Inflammatory macrophage treated with lipopolysaccharide for 1 hour (primary cell): ENCODE measurements around the gene GABRG2.
"Not testable (repeated sequence)": the region's sequence is repeated elsewhere in the genome, so short reads cannot be mapped to it uniquely, and the experiment has no call there.

ENCODE experiments used
- DNase-seq, 2 donors: peaks; one replicate each; pipeline ENCODE4 v3.0.0-alpha.2; 2020 to 2022

Gene GABRG2

GRCh38 chr5:162067655-162068411 lies at the start of gene GABRG2:
Gene GABRG2, plus strand, starts transcription at chr5:162067773. Its CDS starts 227 bp downstream, at chr5:162068000.
- no peak for DNase-seq

GRCh38 chr5:162025312-162025711 lies 42.3 kb upstream of the GABRG2 start:
- no peak for DNase-seq

- DNase-seq = no peak
Observed at GRCh38 chr5:162026803-162027202, 40.8 kb upstream of the GABRG2 start.

DNA sequence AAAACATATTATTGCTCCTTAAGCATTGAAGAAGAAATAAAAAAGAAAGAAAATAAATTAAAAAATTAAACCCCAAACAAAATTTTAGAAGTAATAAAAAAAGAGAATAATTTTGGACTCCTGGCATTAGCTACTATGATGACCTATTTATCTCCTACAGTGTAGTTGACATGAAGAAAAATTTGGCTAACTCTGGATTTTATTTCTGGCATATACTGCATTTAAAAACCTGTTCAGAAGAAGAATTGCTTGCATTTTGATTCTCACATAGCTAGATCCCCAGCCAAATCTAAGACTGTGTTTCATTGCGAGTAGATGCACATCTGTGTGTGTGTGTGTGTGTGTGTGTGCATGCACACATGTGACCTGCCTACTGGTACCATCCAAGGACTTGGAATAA lies 30.1 kb upstream of the GABRG2 start:
- no peak for DNase-seq

GRCh38 chr5:162047279-162047678 lies 20.3 kb upstream of the GABRG2 start:
- DNase-seq = no peak

GRCh38 chr5:162052676-162053075 lies 14.9 kb upstream of the GABRG2 start:
- no peak for DNase-seq

DNA sequence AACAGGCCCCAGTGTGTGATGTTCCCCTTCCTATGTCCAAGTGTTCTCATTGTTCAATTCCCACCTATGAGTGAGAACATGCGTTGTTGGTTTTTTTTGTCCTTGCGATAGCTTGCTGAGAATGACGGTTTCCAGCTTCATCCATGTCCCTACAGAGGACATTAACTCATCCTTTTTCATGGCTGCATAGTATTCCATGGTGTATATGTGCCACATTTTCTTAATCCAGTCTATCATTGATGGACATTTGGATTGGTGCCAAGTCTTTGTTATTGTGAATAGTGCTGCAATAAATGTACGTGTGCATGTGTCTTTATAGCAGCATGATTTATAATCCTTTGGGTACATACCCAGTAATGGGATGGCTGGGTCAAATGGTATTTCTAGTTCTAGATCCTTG lies 12.5 kb upstream of the GABRG2 start:
- not testable (repeated sequence) for DNase-seq

GRCh38 chr5:162067162-162067561 lies 411 bp upstream of the GABRG2 start:
- DNase-seq = no peak

- DNase-seq = no peak
Observed at GRCh38 chr5:162068412-162068811, 839 bp downstream of the GABRG2 start.

DNA sequence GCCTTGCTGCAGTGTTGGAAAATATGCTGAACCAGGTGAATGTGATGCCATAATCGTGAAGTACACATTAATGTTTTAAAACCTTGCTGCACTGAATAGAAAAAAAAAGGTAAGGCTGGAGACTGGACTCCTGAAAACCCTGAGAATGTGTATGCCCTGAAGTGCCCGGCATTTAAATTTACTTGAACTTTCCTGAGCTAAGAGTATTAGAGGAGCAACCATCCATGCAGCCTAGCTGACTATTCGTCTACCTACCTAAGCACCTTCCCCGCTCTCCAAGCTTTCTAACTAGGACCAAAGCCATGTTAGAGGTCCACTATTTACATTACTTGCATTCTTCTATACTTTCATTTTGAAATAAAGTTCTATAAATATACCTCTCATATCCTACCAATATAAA lies 1.4 kb downstream of the GABRG2 start:
- no peak for DNase-seq

GRCh38 chr5:162078805-162079204 lies 11.2 kb downstream of the GABRG2 start:
- no peak for DNase-seq

DNA sequence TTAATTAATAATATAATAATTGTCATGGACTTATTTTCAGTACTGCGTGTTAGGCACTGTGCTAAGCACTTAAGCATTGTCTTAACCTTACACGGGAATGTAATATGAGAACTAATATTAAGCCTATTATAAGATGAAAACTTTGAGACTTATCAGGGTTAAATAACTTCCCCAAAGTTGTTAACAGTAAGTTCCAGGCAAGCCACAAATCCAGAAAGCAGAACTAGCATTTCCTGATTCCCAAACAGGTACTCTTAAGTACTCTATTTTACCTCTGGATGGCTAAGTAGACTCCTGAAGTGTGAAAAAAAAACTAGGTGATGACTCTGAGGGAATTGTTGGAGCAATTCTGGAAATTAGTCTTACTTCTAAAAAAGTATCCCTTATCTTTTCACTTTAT lies 23.8 kb downstream of the GABRG2 start:
- no peak for DNase-seq

GRCh38 chr5:162096448-162096847 lies 28.9 kb downstream of the GABRG2 start:
- DNase-seq = no peak

- DNase-seq = peak in 1 of 2 donors; percentile 17
Observed at GRCh38 chr5:162107591-162107990, 40.0 kb downstream of the GABRG2 start.

- DNase-seq = no peak
Observed at GRCh38 chr5:162119801-162120200, 52.2 kb downstream of the GABRG2 start.

GRCh38 chr5:162128117-162128516 lies 60.5 kb downstream of the GABRG2 start:
- DNase-seq = no peak

GRCh38 chr5:162132348-162132747 lies 64.8 kb downstream of the GABRG2 start:
- no peak for DNase-seq

DNA sequence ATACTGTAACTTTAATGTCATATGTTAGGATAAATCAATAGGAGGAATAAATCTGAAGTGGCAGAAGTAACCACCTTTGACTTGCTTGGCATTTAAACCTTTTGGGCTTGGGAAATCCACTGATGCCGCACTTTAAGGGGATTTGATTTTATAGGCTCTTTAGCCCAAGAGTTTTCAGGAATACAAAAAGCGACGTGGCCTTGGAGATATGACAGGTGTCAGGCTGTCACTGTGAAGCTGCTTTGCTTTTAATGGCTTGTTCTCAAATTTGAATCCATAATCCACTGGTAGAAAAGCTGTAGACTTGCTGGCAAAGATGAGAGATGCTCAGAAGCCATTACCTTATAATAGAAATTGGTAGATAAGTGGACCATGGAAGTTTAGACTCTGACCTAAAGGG lies 71.6 kb downstream of the GABRG2 start:
- DNase-seq = no peak

GRCh38 chr5:162154242-162154641 lies 86.7 kb downstream of the GABRG2 start:
- no peak for DNase-seq

GRCh38 chr5:162160401-162160800 lies 92.8 kb downstream of the GABRG2 start:
- DNase-seq = no peak

DNA sequence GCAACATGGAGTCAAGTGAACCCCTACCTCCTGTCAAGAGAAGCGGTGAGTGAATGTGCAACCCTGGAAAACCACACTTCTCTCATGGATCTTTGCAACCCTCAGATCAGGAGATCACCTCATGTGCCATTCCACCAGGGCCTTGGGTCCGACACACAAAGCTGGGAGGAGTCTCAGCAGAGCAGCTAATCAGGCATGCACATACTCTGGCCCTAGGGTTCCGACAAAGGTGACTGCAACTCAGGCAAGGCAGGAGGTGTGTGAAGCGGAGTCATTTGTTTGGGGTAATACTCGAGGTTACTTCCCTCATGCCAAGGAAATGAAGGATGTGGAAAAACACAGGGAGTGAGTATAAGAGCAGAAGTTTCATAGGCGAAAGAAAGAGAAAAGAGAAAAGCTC lies 96.1 kb downstream of the GABRG2 start:
- no peak for DNase-seq

GRCh38 chr5:162174358-162174974 lies 106.9 kb downstream of the GABRG2 start:
- DNase-seq = peak; percentile 30 to 32

DNA sequence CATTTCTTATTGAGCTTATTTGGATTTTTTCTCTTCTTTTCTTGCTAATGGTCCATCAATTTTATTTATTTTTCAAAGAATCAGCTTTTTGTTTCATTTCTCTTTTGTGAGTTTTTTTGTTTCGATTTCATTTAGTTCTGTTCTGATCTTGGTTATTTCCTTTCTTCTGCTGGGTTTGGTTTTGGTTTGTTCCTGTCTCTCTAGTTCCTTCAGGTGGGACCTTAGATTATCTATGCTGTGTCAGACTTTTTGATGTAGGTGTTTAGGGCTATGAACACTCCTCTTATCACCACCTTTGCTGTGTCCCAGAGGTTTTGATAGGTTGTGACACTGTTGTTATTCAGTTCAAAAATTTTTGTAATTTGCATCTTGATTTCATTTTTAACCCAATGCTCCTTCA lies 119.8 kb downstream of the GABRG2 start:
- DNase-seq = no peak

DNA sequence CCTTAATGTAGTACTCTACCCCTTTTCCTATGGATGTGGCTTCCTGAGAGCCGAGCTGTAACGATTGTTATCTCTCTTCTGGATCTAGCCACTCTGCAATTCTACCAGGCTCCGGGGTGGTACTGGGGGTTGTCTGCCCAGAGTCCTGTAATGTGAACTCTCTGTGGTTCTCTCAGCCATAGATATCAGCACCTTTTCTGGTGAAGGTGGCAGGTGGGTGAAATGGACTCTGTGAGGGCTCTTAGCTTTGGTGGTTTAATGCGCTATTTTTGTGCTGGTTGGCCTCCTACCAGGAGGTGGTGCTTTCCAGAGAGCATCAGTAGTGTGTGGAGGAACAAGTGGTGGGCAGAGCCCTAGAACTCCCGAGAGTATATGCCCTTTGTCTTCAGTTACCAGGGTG lies 122.1 kb downstream of the GABRG2 start:
- no peak for DNase-seq

- DNase-seq = no peak
Observed at GRCh38 chr5:162193012-162193411, 125.4 kb downstream of the GABRG2 start.
